ENCODE measurements around the gene BICDL1. TPM values are rescaled to one million over a fixed set of nuclear protein-coding genes. Genes with fewer than 3 reads are reported as not detected.
"Not testable (repeated sequence)": the region's sequence is repeated elsewhere in the genome, so short reads cannot be mapped to it uniquely, and the experiment has no call there.

BICDL1 gene
- total RNA-seq, 1 donor from 2014 or later: 2.8 TPM

- Mint-ChIP-seq H3K4me3 (ENCODE audit: unreplicated experiment) (no peak overlapping the region), H3K4me1 (ENCODE audit: unreplicated experiment) (peaks cover 24% of the 10 kb centered on the region), H3K36me3 (ENCODE audit: low read depth, unreplicated experiment) (no peaks in the 10 kb centered on the region), H3K27ac (ENCODE audit: unreplicated experiment) (no peak overlapping the region), H3K27me3 (ENCODE audit: unreplicated experiment) (peaks cover 2% of the 10 kb centered on the region), H3K9me3 (ENCODE audit: unreplicated experiment) (no peaks in the 10 kb centered on the region)
- DNase-seq (ENCODE audit: low spot score): no peak
- no peak for TF ChIP-seq CTCF (IDR thresholded peaks at IDR 0.05; ENCODE audit: unreplicated experiment)
Observed at GRCh38 chr12:120010661-120011230, 21.7 kb downstream of the BICDL1 start.

- no peak overlapping the region for H3K4me3 Mint-ChIP-seq (ENCODE audit: unreplicated experiment)
- H3K4me1 Mint-ChIP-seq (ENCODE audit: unreplicated experiment): peaks cover 15% of the 10 kb centered on the region
- H3K9me3 Mint-ChIP-seq (ENCODE audit: unreplicated experiment): no peaks in the 10 kb centered on the region
- peak; percentile 18 for DNase-seq (ENCODE audit: low spot score)
- TF ChIP-seq CTCF (IDR thresholded peaks at IDR 0.05; ENCODE audit: unreplicated experiment): no peak
- peaks cover 2% of the 10 kb centered on the region for H3K27me3 Mint-ChIP-seq (ENCODE audit: unreplicated experiment)
- no peaks in the 10 kb centered on the region for H3K36me3 Mint-ChIP-seq (ENCODE audit: low read depth, unreplicated experiment)
- H3K27ac Mint-ChIP-seq (ENCODE audit: unreplicated experiment): peak overlapping the region; percentile 37
Observed at GRCh38 chr12:120012067-120012621, 23.1 kb downstream of the BICDL1 start.

- DNase-seq (ENCODE audit: low spot score): no peak
- Mint-ChIP-seq H3K9me3 (ENCODE audit: unreplicated experiment) (no peaks in the 10 kb centered on the region), H3K4me1 (ENCODE audit: unreplicated experiment) (peaks cover 5% of the 10 kb centered on the region), H3K27me3 (ENCODE audit: unreplicated experiment) (no peaks in the 10 kb centered on the region), H3K27ac (ENCODE audit: unreplicated experiment) (no peak overlapping the region), H3K4me3 (ENCODE audit: unreplicated experiment) (no peak overlapping the region), H3K36me3 (ENCODE audit: low read depth, unreplicated experiment) (no peaks in the 10 kb centered on the region)
- no peak for TF ChIP-seq CTCF (IDR thresholded peaks at IDR 0.05; ENCODE audit: unreplicated experiment)
Observed at GRCh38 chr12:120013659-120014380, 24.8 kb downstream of the BICDL1 start.

- not testable (repeated sequence) for H3K36me3 Mint-ChIP-seq (ENCODE audit: low read depth, unreplicated experiment); H3K27ac Mint-ChIP-seq (ENCODE audit: unreplicated experiment); H3K4me3 Mint-ChIP-seq (ENCODE audit: unreplicated experiment); H3K9me3 Mint-ChIP-seq (ENCODE audit: unreplicated experiment); H3K4me1 Mint-ChIP-seq (ENCODE audit: unreplicated experiment); DNase-seq (ENCODE audit: low spot score); H3K27me3 Mint-ChIP-seq (ENCODE audit: unreplicated experiment)
Observed at GRCh38 chr12:120014381-120014735, 25.3 kb downstream of the BICDL1 start.

- no peak overlapping the region for H3K27ac Mint-ChIP-seq (ENCODE audit: unreplicated experiment)
- no peak for TF ChIP-seq CTCF (IDR thresholded peaks at IDR 0.05; ENCODE audit: unreplicated experiment)
- H3K36me3 Mint-ChIP-seq (ENCODE audit: low read depth, unreplicated experiment): no peaks in the 10 kb centered on the region
- H3K27me3 Mint-ChIP-seq (ENCODE audit: unreplicated experiment): peaks cover 1% of the 10 kb centered on the region
- no peaks in the 10 kb centered on the region for H3K9me3 Mint-ChIP-seq (ENCODE audit: unreplicated experiment)
- peaks cover 5% of the 10 kb centered on the region for H3K4me1 Mint-ChIP-seq (ENCODE audit: unreplicated experiment)
- no peak for DNase-seq (ENCODE audit: low spot score)
- H3K4me3 Mint-ChIP-seq (ENCODE audit: unreplicated experiment): no peak overlapping the region
Observed at GRCh38 chr12:120015313-120015712, 26.3 kb downstream of the BICDL1 start.

- H3K36me3 Mint-ChIP-seq (ENCODE audit: low read depth, unreplicated experiment); H3K4me3 Mint-ChIP-seq (ENCODE audit: unreplicated experiment); H3K9me3 Mint-ChIP-seq (ENCODE audit: unreplicated experiment): not testable (repeated sequence)
Observed at GRCh38 chr12:120016199-120016598, 27.2 kb downstream of the BICDL1 start.

More at GRCh38 chr12:120016199-120016598, 27.2 kb downstream of the BICDL1 start:
- not testable (repeated sequence) for H3K4me1 Mint-ChIP-seq (ENCODE audit: unreplicated experiment); DNase-seq (ENCODE audit: low spot score); H3K27me3 Mint-ChIP-seq (ENCODE audit: unreplicated experiment)
- H3K27ac Mint-ChIP-seq (ENCODE audit: unreplicated experiment): peak overlapping the region; percentile 5

All from endothelial cell (in vitro differentiated cells).